Ovary (tissue), 9 donors: ENCODE measurements around the gene HOXD9. TPM values are rescaled to one million over a fixed set of nuclear protein-coding genes. Genes with fewer than 3 reads are reported as not detected.

Source experiments
- DNase-seq, 5 donors: peaks; one replicate each; pipeline ENCODE4 v3.0.0-alpha.2; 2019 to 2020
- H3K27ac ChIP-seq, 2 donors: fragments of 200-600 bp; one replicate each; pipeline versions ENCODE4 v1.5.1 to v1.8.0; 2019 to 2022
- H3K27me3 ChIP-seq: fragments of 200-600 bp; one replicate; pipeline ENCODE4 v1.8.0; 2022
- H3K36me3 ChIP-seq: fragments of 200-600 bp; sonication (generic); one replicate; pipeline ENCODE4 v1.5.1; 2019
- H3K4me1 ChIP-seq: one replicate; pipeline ENCODE4 v1.8.1; 2013; ENCODE audit warnings: mild to moderate bottlenecking, moderate library complexity; ENCODE audit not compliant: insufficient read depth
- H3K4me3 ChIP-seq: fragments of 200-600 bp; sonication (generic); one replicate; pipeline ENCODE4 v1.5.1; 2017
- H3K9me3 ChIP-seq, 2 donors: fragments of 200-600 bp in 1 of 2; sonication (generic) in 1 of 2; one replicate each; pipeline versions ENCODE4 v1.5.1 to v1.8.1; 2013 to 2019; ENCODE audit warnings: mild to moderate bottlenecking in 1 of 2, moderate library complexity in 1 of 2
- EP300 ChIP-seq: sonication (generic); formaldehyde crosslinking; IDR thresholded peaks from one replicate; pipeline ENCODE4 v1.6.1; 2017; ENCODE audit warnings: antibody characterized with exemption
- POLR2A ChIP-seq: fragments of 450-650 bp; IDR thresholded peaks from one replicate; pipeline ENCODE4 v1.6.1; 2017; ENCODE audit warnings: antibody characterized with exemption, mild to moderate bottlenecking, moderate library complexity
- WGBS, 3 donors: extraction: QIAGEN DNeasy Blood & Tissue Kit in 1 of 3; methylation state at CpG; one replicate each; pipeline versions ENCODE4 v1.1.5 to v1.1.7; 2013 to 2017; 5-methylcytosine and 5-hydroxymethylcytosine counted together
- intact Hi-C, 4 donors: fragments of 100-400 bp; cut with DNase I; formaldehyde crosslinking; loops; one replicate each; pipeline versions ENCODE4 v1.11.0 to v1.15.1; 2022 to 2023
- polyA plus RNA-seq, 2 donors: library from polyadenylated mRNA; stranded (reverse); fragments of 200-250 nt in 1 of 2; fragments of 350-450 nt in 1 of 2; fragmentation: Illumina TruSeq in 1 of 2; extraction: RNeasy Lipid Tissue Mini Kit (QIAGEN cat#74804) in 1 of 2; gene quantifications; one replicate each; pipeline ENCODE4 v1.2.3, GENCODE V29; 2013 to 2014
- total RNA-seq, 7 donors: library from RNA; depleted of rRNA in 2 of 7; stranded (reverse); fragments of >200 nt in 2 of 7; fragmentation: NEBNext Ultra II Directional in 3 of 7; extraction: Animal tissue kit (Norgen Biotek cat#: 25700) in 3 of 7; gene quantifications; one replicate each; pipeline versions ENCODE4 v1.1.0 to v1.2.4, GENCODE V29; 2016 to 2023
- TF ChIP-seq, protein P1 (sequence below), 3 donors: fragments of 450-650 bp in 2 of 3; fragments of 200-600 bp in 1 of 3; IDR thresholded peaks; one replicate each; pipeline versions ENCODE4 v1.5.1 to v1.8.0; 2016 to 2022; ENCODE audit warnings: antibody characterized with exemption in 3 of 3, mild to moderate bottlenecking in 1 of 3
- donor health status: DM: no; HTN: no; CAD: no; lungs with moderate emphysema.
- donor health status: DM: no; HTN: no; CAD: no.
- donor health status: Bipolar disorder and iron deficiency.
- donor health status: DM: yes; HTN: yes; CAD: no.
- donor health status: DM: no; HTN: no; CAD: no.
- donor health status: DM: yes; HTN: yes; CAD: no.

HOXD9 gene
- total and polyA plus RNA-seq, 9 donors = 9.7 to 20.6 (median 12.8) TPM

- Histone ChIP-seq H3K27me3 (peaks cover 20% of the 10 kb centered on the region), H3K27ac (no peak overlapping the region), H3K4me1 (peaks cover 3% of the 10 kb centered on the region), H3K4me3 (no peak overlapping the region), H3K36me3 (no peaks in the 10 kb centered on the region), H3K9me3 (peaks cover 0 to 4% of the 10 kb centered on the region in 2 donors)
- WGBS, 3 donors = 1 to 9% (median 1%) methylated on average over 54 to 86 of the region's 86 CpGs
- TF ChIP-seq, protein P1, sequence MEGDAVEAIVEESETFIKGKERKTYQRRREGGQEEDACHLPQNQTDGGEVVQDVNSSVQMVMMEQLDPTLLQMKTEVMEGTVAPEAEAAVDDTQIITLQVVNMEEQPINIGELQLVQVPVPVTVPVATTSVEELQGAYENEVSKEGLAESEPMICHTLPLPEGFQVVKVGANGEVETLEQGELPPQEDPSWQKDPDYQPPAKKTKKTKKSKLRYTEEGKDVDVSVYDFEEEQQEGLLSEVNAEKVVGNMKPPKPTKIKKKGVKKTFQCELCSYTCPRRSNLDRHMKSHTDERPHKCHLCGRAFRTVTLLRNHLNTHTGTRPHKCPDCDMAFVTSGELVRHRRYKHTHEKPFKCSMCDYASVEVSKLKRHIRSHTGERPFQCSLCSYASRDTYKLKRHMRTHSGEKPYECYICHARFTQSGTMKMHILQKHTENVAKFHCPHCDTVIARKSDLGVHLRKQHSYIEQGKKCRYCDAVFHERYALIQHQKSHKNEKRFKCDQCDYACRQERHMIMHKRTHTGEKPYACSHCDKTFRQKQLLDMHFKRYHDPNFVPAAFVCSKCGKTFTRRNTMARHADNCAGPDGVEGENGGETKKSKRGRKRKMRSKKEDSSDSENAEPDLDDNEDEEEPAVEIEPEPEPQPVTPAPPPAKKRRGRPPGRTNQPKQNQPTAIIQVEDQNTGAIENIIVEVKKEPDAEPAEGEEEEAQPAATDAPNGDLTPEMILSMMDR (IDR thresholded peaks at IDR 0.05) = no peak
- no peak for TF ChIP-seq EP300
- intact Hi-C loops = loop anchor here in 2 of 4 donors (10.0 kb wide), 1 partner anchor 395 kb away; no protein-coding TSS in a partner anchor
- no peak for DNase-seq
Observed at GRCh38 chr2:176079831-176080539, 42.5 kb upstream of the HOXD9 start.

DNA sequence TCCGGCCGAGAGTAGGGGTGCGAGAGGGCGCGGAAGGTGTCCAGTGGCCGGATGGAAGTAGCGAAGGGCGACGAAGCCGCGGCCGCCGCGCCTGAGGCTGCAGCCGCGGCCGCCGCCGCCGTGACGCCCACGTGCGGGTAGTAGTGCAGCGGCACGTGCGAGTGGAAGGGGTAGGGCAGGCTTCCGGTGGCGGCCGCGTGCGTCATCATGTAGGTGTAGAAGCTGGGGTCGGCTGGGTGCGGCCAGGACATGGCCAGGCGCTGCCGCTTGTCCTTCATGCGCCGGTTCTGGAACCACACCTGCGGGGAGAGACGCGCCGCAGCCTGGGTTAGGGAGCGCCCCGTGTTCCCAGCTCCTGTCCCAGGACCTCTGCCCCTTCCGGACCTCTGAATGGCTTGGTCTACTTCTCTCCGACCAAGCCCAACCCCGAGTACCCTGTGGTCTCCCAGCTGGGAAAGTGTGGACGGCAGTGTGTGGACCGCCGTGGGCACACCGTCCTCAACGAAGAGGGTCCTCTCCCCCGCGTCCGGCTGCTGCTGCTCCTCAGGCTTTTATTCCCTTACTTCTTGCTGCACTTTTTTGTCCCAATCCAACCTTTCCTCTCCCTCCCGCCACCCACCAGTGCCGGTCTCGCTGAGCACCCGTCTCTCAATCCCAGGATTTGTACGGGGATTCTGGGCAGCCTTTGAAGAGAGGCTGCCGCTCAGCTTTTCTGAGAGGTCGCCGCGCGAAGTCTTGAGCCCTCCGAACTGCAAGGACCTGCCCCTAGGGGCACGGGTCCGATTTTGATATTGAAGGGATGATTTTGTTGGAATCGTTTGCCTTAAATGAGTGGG is 41.8 kb upstream of the HOXD9 start:
- Histone ChIP-seq H3K27me3 (peaks cover 20% of the 10 kb centered on the region), H3K4me1 (peaks cover 3% of the 10 kb centered on the region), H3K36me3 (no peaks in the 10 kb centered on the region), H3K4me3 (no peak overlapping the region), H3K9me3 (peaks cover 0 to 4% of the 10 kb centered on the region in 2 donors), H3K27ac (no peak overlapping the region)
- WGBS, 3 donors = 8 to 10% (median 8%) methylated on average over 67 to 68 of the region's 68 CpGs
- DNase-seq = no peak
- intact Hi-C loops = loop anchor here in 1 of 4 donors (10.0 kb wide), 1 partner anchor 396 kb away; no protein-coding TSS in a partner anchor
- no peak for TF ChIP-seq POLR2A
- no peak for TF ChIP-seq EP300
- TF ChIP-seq, protein P1 (IDR thresholded peaks at IDR 0.05) = no peak

DNA sequence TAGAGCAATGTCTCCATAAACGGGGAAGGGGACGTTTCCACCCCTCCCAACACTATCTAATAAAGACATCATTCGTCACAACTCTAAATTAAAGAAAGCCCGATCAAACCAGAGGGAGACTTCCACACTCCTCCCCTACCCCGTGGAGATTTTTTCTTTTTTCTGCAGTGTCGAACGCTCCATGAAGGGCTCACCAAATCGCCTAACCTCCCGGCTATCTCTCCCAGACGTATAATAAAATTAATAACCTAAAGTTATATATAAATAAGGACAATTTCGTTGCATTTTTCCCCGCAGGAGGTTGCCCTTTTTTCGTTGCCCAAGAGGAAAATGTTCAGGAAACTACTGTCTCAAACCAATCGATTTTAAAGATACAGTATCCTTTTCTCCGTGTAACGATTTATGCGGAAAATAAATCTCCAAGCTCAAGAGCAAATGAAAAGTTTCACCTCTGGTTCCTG is 41.1 kb upstream of the HOXD9 start:
- no peak for DNase-seq
- peaks cover 0 to 4% of the 10 kb centered on the region in 2 donors for H3K9me3 ChIP-seq
- H3K4me1 ChIP-seq = peaks cover 3% of the 10 kb centered on the region
- TF ChIP-seq POLR2A (no peak), EP300 (no peak)
- TF ChIP-seq, protein P1 (IDR thresholded peaks at IDR 0.05) = no peak
- H3K27ac ChIP-seq = no peak overlapping the region
- intact Hi-C loops = loop anchor here in 1 of 4 donors (10.0 kb wide), 1 partner anchor 397 kb away; no protein-coding TSS in a partner anchor
- no peaks in the 10 kb centered on the region for H3K36me3 ChIP-seq
- WGBS, 3 donors = 9 to 12% (median 11%) methylated on average over 17 of the region's 17 CpGs
- H3K4me3 ChIP-seq = no peak overlapping the region
- peaks cover 20% of the 10 kb centered on the region for H3K27me3 ChIP-seq

DNA sequence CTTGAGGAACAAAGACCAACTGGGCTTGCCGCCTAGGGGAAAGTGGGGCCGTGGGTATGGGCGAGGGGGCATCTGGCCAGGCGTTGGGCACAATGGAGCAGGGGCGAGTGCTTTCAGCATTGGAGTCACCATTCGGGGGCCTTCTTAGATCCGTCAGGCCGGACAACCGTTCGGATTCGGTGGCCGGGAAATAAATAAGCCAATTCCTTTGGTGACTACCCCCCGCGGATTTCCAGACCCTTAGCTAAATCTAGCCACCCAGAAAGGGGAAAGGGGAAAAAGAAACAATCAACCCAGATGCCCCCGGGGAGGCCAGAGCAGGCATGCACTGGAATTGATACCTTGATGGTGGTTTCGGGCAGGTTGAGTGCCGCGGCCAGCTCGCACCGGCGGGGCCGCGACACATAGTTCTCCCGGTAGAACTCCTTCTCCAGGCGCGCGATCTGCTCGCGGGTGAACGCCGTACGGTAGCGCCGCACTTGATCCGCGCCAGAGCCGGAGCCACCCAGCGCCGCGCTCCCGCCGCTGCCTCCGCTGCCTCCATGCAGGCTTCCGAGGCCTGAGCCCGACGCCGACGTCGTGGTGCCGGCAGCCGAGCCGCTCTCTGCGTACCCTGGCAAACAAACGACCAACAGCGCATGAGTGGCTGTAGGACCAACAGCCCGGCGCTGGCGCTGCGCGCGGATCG is 40.5 kb upstream of the HOXD9 start:
- DNase-seq = no peak
- Histone ChIP-seq H3K27me3 (peaks cover 18% of the 10 kb centered on the region), H3K36me3 (no peaks in the 10 kb centered on the region), H3K4me3 (no peak overlapping the region), H3K27ac (no peak overlapping the region), H3K9me3 (peaks cover 0 to 4% of the 10 kb centered on the region in 2 donors), H3K4me1 (peaks cover 3% of the 10 kb centered on the region)
- TF ChIP-seq POLR2A = no peak
- TF ChIP-seq, protein P1 (IDR thresholded peaks at IDR 0.05) = no peak
- TF ChIP-seq EP300 = no peak
- intact Hi-C loops = loop anchor here in 1 of 4 donors (10.0 kb wide), 1 partner anchor 397 kb away; no protein-coding TSS in a partner anchor
- 11 to 12% (median 12%) methylated on average over 41 to 62 of the region's 62 CpGs for WGBS, 3 donors
